Endothelial cell of umbilical vein (primary cell): ENCODE measurements around the gene TRIM47.

Experiments
- EZH2 ChIP-seq: IDR thresholded peaks from 2 replicates; pipeline ENCODE4 v1.6.1; 2012; ENCODE audit warnings: borderline replicate concordance, low read depth, mild to moderate bottlenecking, moderate library complexity, low read length, inconsistent platforms; ENCODE audit not compliant: severe bottlenecking
- FOS ChIP-seq: IDR thresholded peaks from 2 replicates; pipeline ENCODE4 v1.6.1; 2011; ENCODE audit warnings: mild to moderate bottlenecking, low read length, moderate library complexity, borderline replicate concordance; ENCODE audit not compliant: insufficient read depth
- GATA2 ChIP-seq: IDR thresholded peaks from 2 replicates; pipeline ENCODE4 v1.7.0; 2011; ENCODE audit warnings: low read depth, mild to moderate bottlenecking, moderate library complexity, mixed read lengths, low read length; ENCODE audit not compliant: insufficient read length, insufficient read depth
- MYC ChIP-seq: IDR thresholded peaks from one replicate; pipeline ENCODE4 v1.6.1; 2011; ENCODE audit warnings: mild to moderate bottlenecking, low read depth, low read length
- POLR2A ChIP-seq: IDR thresholded peaks from 2 replicates; pipeline ENCODE4 v1.6.1; 2012; ENCODE audit warnings: low read depth, mild to moderate bottlenecking, control low read depth, low read length
- POLR2AphosphoS5 ChIP-seq: IDR thresholded peaks from 2 replicates; pipeline ENCODE4 v1.6.1; 2012; ENCODE audit warnings: low read depth, mild to moderate bottlenecking, control low read depth, low read length, moderate library complexity; ENCODE audit not compliant: insufficient read depth
- TF ChIP-seq, protein P1 (sequence below), 2 donors: IDR thresholded peaks; 1 replicate in 1 of 2; 2 replicates in 1 of 2; pipeline ENCODE4 v1.5.1; 2011; ENCODE audit warnings: low read length in 2 of 2, mild to moderate bottlenecking in 2 of 2, moderate library complexity in 2 of 2, control low read depth in 1 of 2, inconsistent platforms in 1 of 2, low read depth in 1 of 2; ENCODE audit not compliant: insufficient read depth in 1 of 2; ENCODE audit errors: extremely low read depth in 1 of 2
- TF ChIP-seq, protein P2 (sequence below): IDR thresholded peaks from 2 replicates; pipeline ENCODE4 v1.6.1; 2011; ENCODE audit not compliant: insufficient read depth, insufficient read length

DNA sequence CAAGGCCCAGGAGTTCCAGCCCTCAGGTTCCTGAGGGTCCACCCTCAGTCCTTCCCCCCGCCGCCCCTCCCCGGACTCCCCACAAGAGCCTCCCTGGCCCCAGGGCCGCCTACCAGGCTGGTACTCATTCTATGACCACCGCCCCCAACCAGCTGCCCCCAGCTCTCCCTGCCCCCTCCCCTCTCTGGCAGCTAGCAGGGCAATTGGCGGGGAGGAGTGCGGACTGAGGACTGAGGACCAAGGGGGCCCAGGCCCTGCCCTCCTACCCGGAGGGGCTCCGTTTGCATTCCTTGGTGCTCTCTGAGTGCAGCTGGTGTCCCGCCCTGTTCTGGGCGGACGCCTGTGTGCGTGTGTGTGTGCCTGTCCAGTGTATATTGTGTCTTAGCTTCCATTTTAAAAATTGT is 53.2 kb downstream of the TRIM47 start:
- TF ChIP-seq EZH2 (no peak), MYC (no peak), POLR2AphosphoS5 (no peak), GATA2 (no peak), POLR2A (no peak), FOS (no peak)
- TF ChIP-seq, protein P1, sequence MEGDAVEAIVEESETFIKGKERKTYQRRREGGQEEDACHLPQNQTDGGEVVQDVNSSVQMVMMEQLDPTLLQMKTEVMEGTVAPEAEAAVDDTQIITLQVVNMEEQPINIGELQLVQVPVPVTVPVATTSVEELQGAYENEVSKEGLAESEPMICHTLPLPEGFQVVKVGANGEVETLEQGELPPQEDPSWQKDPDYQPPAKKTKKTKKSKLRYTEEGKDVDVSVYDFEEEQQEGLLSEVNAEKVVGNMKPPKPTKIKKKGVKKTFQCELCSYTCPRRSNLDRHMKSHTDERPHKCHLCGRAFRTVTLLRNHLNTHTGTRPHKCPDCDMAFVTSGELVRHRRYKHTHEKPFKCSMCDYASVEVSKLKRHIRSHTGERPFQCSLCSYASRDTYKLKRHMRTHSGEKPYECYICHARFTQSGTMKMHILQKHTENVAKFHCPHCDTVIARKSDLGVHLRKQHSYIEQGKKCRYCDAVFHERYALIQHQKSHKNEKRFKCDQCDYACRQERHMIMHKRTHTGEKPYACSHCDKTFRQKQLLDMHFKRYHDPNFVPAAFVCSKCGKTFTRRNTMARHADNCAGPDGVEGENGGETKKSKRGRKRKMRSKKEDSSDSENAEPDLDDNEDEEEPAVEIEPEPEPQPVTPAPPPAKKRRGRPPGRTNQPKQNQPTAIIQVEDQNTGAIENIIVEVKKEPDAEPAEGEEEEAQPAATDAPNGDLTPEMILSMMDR (IDR thresholded peaks at IDR 0.05; ENCODE audit: extremely low read depth in 1 of 2, insufficient read depth in 1 of 2, low read depth in 1 of 2, low read length in 2 of 2) = no peak
- TF ChIP-seq, protein P2, sequence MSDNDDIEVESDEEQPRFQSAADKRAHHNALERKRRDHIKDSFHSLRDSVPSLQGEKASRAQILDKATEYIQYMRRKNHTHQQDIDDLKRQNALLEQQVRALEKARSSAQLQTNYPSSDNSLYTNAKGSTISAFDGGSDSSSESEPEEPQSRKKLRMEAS = no peak
